ENCODE measurements around the gene DNAH8.

Gene DNAH8

GRCh38 chr6:38750968-38751615 is 36.0 kb downstream of the DNAH8 start:
- DNase-seq = no peak

GRCh38 chr6:38753707-38754106 is 38.6 kb downstream of the DNAH8 start:
- no peak for DNase-seq

DNA sequence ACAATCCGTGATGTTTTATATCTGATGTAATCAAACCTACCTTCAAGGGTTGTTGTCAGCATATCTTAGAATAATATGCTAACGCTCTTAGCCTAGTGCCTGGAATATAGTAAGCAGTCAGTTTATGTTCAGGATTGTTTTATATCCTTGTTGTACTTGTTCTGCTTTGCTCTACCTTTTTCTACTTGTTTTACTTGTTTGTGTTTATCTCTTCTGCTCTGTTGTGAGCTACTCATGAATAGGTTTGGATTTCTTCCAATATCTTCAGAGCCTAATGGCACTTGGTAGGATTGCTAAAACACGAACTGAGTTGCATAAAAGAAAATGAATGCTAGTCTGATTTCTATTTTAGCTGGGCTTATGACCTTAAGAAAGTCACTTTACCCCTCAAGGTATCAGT is 40.1 kb downstream of the DNAH8 start:
- no peak for DNase-seq

DNA sequence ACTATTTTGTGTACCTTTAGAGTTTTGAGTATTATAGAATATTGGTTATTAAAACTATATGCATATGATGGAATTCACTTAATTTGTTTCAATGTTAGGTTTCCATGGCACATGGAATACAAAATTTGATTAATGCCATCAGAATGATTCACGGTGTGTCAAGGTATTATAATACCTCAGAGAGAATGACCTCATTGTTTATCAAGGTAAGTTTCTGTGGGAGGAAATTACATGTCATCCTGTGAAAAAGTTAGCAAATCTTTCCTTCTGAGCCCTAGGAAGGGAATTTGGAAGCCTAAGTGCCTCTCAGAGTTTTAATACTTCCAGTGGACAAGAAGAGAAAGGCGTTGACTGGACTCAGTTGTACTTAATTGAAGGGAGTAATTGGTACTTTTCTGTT is 40.8 kb downstream of the DNAH8 start:
- DNase-seq = no peak

- no peak for DNase-seq
These were observed 45.0 kb downstream of the DNAH8 start for GRCh38 chr6:38760097-38760496.

- no peak for DNase-seq
These were observed 47.7 kb downstream of the DNAH8 start for GRCh38 chr6:38762848-38763247.

- no peak for DNase-seq
These were observed 52.4 kb downstream of the DNAH8 start for GRCh38 chr6:38767560-38767959.

DNA sequence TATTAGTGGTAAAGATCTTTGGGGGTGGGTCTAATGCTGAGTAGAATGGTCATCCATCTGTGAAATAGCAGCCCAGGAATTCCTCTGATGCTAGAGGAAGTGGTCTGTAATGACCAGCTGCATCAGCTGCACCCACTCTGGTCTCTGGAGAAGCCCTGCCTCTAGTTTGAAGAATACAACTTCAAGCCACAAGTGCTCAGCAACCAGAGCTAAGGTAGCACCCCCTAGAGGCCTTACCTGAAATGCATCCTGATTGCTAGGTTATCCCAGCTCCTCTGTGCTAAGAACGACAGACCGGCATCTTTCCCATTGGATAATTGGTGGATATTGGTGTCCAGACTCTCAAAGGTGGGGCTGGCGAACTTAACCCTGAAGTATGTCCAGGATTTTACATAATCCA is 58.2 kb downstream of the DNAH8 start:
- peak; percentile 31 for DNase-seq

DNA sequence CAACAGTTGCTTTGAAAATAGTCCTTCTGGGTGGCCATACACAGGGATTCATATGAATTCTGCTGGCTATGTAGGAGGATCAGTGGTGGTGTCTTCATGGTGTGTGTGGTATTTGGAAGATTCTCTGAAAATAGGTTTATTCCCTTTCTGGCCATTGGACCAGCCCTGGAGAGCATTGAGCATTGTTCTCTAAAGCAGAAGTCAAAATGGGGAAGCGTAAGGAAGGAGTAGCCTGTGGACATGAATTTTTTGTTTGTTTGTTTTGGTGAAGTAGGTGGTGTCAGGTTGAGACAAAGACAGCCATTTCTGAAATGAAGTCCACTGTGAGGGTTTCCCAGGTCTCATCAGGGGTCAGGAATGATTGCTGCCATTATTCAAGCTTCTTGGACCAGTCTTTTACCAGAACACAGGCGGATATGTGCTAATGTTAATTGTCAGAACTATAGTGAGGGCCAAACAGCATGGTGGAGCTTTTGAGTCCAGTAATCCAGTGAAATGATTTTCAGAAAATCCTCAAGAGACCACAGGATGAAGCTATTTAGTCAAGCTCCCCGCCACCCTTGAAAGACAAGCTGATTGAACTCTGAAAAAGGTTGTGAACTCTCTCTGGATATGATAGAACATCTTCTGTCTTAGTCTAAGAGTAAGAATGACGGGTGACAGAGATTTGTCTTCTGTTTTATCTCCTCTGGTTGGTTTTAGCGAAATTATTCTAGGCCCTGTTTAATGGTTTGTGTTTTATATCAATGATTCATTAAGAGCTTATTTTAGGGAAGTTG is 60.0 kb downstream of the DNAH8 start:
- DNase-seq = peak; percentile 46

GRCh38 chr6:38775870-38776269 is 60.8 kb downstream of the DNAH8 start:
- DNase-seq = no peak

DNA sequence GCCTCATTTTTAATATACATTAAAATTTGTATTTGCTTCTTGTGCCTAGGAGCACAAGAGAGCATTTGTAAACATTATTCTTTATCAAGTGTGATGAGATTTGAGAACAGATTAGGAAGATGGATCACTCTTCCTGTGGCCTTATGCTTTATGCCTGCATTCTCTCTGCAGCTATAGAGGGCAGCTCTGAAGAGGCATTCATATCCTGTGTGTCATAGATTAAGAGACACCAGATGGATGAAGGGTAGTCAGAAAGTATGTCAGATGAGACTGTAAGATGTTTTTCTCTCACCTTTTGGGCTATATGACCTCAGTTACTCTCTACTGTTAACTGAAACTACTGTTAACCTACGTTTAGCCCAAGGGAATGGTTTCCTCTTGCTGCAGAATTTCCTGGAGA is 61.4 kb downstream of the DNAH8 start:
- DNase-seq = no peak

- no peak for DNase-seq
These were observed 64.4 kb downstream of the DNAH8 start for GRCh38 chr6:38779310-38780062.

- peak; percentile 66 for DNase-seq
These were observed 67.5 kb downstream of the DNAH8 start for GRCh38 chr6:38782616-38783015.

- no peak for DNase-seq
These were observed 68.5 kb downstream of the DNAH8 start for GRCh38 chr6:38783443-38784228.

DNA sequence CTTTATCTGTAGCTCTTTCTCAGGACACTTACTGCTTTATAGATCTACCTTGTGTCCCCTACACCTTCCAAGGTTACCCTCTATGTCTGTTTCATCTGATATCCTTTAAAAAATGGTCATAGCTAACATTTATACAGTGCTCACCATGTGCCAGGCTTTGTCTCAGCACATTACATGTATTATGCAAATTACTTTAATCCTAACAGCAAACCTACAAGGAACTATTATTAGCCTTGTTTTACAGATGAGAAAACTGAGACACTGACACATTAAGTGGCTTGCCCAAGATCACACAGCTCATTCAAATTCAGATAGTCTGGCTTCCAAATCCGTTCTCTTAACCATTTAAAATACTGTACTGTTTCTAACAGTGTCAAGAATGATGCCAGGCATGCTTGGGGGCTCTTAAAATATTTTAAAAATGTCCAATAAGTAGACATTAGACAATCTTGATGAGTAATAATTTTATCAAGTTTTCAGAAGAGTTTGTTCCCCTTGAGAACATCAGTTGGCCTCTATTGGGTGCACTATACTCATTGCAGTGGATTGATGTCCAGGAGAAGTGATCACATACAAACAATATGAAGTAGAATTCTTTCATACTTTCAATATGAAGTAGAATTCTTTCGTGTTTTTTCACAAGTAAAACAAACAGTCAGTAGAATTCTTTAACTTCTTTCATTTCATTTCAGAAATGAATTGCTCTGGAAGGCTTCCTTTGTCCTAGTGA is 69.6 kb downstream of the DNAH8 start:
- DNase-seq = no peak

GRCh38 chr6:38786486-38786885 is 71.4 kb downstream of the DNAH8 start:
- no peak for DNase-seq

- peak; percentile 61 for DNase-seq
These were observed 74.1 kb downstream of the DNAH8 start for GRCh38 chr6:38789256-38789655.

GRCh38 chr6:38792356-38792755 is 77.2 kb downstream of the DNAH8 start:
- DNase-seq = no peak

DNA sequence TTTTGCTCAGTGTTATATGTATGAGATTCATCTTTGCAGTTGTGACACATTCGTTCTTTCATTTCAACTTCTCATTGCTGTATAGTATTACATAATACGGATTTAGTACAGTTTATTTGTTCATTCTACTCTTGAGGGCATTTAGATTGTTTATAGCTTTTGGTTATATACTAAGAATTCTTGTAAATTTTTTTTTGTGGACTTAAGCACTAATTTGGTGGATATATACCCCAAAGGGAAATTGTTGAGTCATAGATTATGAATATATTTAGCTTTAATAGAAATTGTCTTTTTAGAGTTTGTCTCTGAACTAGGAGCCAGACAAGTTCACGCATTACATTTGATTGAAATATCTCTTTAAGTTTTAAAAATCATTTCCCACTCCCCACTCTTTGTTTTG is 79.6 kb downstream of the DNAH8 start:
- DNase-seq = no peak

GRCh38 chr6:38796006-38796405 is 80.9 kb downstream of the DNAH8 start:
- DNase-seq = no peak

DNA sequence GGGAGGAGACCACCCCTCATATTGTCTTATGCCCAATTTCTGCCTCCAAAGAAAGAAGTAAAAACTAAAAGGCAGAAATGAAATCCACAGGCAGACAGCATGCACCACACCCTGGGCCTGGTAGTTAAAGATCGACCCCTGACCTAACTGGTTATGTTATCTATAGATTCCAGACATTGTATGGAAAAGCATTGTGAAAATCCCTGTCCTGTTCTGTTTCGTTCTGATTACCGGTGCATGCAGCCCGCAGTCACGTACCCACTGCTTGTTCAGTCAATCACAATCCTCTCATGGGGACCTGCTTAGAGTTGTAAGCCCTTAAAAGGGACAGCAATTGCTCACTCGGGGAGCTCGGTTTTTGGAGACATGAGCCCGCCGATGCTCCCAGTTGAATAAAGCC is 81.3 kb downstream of the DNAH8 start:
- DNase-seq = peak; percentile 69

DNA sequence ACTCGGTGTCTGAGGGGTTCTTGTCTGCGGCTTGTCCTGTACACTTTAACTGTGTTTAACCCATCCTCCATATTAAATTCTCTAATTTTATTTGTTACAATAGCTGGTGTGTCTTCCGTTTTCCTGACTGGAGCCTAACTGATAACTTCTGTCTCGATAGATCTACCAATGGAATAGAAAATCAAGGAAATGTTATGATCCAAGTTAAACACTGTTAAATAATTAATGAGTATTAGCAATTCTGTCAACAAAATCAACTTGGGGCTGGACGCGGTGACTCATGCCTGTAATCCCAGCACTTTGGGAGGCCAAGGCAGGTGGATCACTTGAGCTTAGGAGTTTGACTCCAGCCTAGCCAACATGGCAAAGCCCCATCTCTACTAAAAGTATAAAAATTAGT is 81.7 kb downstream of the DNAH8 start:
- DNase-seq = no peak
